ENCODE results near the gene NTN5. TPM values are rescaled to one million over a fixed set of nuclear protein-coding genes. Genes with fewer than 3 reads are reported as not detected.
A peak's percentile ranks its signal among the peaks of the same experiment; 100 is the strongest.
"Not testable (repeated sequence)": the region's sequence is repeated elsewhere in the genome, so short reads cannot be mapped to it uniquely, and the experiment has no call there.

Gene NTN5
- total RNA-seq, 1 experiment from 2014 or later: not detected

DNA sequence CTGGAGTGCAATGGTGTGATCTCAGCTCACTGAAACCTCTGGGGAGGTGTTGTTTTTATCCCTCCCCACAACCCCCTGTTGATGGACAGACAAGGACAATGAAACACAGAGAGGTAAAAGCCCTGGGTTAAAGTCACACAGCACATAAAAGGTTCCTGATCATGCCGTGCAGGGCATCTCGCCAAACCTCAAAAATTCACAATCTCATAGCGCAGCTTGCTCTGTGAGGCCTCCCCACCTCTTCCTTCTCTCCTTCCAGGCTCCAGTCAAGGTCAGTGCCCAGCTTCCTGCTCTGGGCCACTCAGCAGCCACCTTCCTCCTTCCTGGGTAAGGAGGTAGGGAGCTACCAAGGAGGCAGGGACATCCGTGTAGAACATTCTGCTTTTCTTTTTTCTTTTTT lies 25.2 kb upstream of the NTN5 start:
- peak; percentile 78 for DNase-seq (ENCODE audit: low read depth)

DNA sequence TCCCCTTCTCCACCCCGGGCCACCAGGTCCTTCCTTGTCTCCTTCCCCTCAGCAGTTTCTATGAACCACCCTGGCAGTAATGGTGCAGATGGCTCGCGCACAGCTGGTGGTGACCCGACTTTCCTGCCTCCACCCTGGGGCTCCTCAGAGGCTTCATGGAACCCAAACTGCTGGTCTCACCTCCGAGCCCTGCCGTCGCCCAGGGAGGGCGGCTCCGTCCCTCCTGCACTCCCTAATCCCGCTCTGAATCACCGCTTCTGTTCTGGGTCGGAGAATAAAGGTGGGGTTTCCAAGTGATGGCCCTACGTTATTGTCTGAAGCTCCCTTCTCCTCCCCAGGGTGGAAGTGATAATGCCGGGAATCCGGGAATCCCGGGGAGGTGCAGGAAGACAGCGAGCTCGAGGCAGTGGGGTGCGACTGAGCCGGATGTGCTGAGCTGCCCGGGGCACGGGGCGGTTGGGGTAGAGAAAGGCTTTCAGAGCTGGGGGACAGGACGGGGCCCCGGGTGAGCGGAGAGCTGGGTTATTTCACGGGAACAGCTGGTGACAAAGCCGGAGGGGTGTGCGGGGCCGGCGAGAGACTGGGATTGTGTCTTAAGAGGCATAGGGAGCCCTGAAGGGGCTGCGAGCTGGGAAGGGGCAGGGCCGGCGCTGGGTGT lies 23.7 kb upstream of the NTN5 start:
- no peak for DNase-seq (ENCODE audit: low read depth)

DNA sequence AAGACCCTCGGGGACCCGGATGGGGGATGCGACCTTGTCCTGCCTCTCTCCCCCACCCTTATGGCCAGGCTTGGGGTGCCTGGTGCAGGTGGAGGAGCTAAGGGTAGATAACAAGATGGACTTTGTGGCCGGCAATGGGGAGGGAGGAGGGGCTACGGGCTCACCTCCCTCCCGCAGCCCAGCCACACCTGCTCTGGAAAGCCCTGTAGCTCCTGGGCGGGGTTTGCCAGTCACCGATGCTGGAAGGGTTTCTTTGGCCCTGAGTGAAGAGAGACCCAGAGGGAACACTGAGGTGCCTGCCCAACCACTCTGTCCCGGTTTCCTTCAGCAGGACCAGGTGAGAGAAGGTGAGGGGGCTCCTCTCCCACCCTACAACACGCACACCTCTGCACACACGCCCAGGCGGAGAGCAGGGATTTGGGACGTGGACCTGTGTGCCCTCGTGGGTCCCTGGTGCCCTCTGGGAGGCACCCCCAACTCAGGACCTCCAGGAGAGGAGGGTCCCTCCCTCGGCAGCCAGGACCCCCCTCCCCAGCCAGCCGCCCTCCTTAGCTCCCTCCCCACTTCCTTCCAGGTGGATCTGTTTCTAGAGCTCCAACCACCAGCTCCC lies 23.0 kb upstream of the NTN5 start, which contains the start of gene FUT2:
TSS of gene FUT2 (plus strand) at position 229 of the 610 bp plus-strand sequence. CDS start 6,986 bp downstream, outside the sequence.
- no peak for DNase-seq (ENCODE audit: low read depth)

- not testable (repeated sequence) for DNase-seq (ENCODE audit: low read depth)
These were observed 20.8 kb upstream of the NTN5 start for GRCh38 chr19:48693629-48694028.

- DNase-seq (ENCODE audit: low read depth): no peak
These were observed 16.6 kb upstream of the NTN5 start for GRCh38 chr19:48689449-48689848.

- DNase-seq (ENCODE audit: low read depth): no peak
These were observed 15.0 kb upstream of the NTN5 start for GRCh38 chr19:48687776-48688175.

- DNase-seq (ENCODE audit: low read depth): not testable (repeated sequence)
These were observed 13.8 kb upstream of the NTN5 start for GRCh38 chr19:48686637-48687036.

- no peak for DNase-seq (ENCODE audit: low read depth)
These were observed 13.3 kb upstream of the NTN5 start for GRCh38 chr19:48686088-48686487.

DNA sequence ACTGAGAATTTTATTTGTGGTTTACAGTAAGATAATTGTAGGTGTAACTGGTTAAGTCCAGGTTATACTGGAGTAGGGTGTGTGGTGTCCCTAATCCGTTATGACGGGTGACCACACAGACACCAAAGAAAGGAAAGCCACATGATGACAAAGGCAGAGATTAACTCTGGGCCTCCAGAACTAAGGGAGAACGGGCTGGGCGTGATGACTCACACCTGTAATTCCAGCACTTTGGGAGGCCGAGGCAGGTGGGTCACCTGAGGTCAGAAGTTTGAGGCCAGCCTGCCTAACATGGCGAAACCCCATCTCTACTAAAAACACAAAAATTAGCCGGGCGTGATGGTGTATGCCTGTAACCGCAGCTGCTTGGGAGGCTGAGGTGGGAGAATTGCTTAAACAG lies 12.8 kb upstream of the NTN5 start:
- no peak for DNase-seq (ENCODE audit: low read depth)

DNA sequence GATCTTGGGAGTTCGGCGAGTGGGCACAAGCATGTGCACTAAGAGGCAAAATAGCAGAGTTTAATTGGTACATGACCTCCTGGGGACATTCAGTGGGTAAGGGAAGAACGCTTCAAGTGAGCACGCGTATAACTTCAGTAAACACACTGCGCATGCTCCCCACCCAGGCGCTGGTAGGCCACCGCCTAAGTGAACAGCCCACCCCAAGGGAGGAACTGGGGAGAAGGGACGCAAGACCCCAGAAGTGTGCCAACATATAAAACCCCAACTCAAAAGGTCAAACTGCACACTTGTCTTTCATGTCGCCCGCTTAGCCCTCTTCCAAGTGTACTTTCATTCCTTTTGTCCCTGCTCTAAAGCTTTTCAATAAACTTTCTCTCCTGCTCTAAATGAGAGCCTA lies 10.5 kb upstream of the NTN5 start:
- DNase-seq (ENCODE audit: low read depth): no peak

DNA sequence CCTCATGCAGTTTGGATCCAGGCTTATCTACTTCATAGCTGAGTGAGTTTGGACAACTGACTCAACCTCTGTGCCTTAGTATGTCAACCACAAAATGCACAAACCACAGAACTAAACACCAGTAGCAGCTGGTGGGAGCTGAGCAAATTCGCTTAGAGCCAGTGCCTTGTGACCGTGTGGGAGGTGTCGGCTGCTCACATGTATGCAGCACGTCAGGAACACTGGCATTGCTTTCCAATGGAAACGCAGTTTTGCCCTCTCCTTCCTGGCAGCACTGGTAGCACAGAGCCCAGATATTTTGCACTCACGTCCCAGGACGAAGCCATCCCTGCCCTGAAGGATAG lies 8.3 kb upstream of the NTN5 start:
- DNase-seq (ENCODE audit: low read depth): peak; percentile 99

- DNase-seq (ENCODE audit: low read depth): no peak
These were observed 7.8 kb upstream of the NTN5 start for GRCh38 chr19:48680436-48681126.

DNA sequence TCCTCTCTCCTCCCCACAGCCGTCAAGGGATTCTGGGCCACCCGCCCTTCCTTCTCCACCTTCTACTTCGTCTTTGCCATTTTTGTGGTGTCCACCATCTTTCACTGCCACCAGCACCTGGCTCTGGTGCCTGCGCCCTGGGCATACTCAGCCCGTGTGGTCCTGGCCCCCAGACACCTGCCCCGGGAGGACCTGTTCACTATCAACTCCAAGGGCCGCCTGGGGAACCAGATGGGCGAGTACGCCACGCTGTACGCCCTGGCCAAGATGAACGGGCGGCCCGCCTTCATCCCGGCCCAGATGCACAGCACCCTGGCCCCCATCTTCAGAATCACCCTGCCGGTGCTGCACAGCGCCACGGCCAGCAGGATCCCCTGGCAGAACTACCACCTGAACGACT lies 7.2 kb upstream of the NTN5 start:
- not testable (repeated sequence) for DNase-seq (ENCODE audit: low read depth)

DNA sequence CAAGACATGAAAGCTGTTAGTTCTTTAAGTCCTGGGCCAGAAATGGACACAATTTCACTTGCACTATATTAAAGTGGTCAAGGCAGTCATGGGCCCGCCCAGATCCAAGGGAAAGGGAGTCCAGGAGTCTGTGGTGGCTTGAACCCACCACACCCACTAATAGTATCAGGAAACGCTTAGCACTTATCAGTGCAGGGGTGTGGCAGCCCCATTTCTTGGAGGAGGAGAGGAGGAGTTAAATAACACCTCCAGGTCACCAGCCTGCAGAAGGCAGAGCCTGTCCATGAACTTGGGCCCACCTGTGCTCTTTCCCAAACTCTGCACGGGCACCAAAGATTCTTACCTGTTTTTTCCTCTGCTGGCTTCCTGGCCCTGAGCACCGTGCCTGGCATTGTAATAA lies 5.4 kb upstream of the NTN5 start:
- no peak for DNase-seq (ENCODE audit: low read depth)

DNA sequence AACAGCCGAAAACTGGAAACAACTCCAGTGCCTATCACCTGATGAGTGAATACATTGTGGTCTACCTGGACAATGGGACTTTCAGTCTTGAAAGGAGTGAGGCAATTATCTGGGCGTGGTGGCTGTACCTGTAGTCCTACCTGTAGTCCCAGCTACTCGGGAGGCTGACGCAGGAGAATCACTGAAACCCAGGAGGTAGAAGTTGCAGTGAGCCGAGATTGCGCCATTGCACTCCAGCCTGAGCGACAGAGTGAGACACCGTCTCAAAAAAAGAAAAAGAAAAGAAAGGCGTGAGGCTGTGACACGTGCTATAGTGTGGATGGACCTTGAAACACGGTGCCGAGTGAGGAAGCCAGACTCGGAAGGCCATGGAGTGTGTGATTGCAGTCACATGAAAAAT lies 4.1 kb upstream of the NTN5 start:
- DNase-seq (ENCODE audit: low read depth): no peak

GRCh38 chr19:48676487-48676886 lies 3.7 kb upstream of the NTN5 start:
- no peak for DNase-seq (ENCODE audit: low read depth)

- DNase-seq (ENCODE audit: low read depth): peak; percentile 80
These were observed 2.4 kb upstream of the NTN5 start for GRCh38 chr19:48674921-48675824.

DNA sequence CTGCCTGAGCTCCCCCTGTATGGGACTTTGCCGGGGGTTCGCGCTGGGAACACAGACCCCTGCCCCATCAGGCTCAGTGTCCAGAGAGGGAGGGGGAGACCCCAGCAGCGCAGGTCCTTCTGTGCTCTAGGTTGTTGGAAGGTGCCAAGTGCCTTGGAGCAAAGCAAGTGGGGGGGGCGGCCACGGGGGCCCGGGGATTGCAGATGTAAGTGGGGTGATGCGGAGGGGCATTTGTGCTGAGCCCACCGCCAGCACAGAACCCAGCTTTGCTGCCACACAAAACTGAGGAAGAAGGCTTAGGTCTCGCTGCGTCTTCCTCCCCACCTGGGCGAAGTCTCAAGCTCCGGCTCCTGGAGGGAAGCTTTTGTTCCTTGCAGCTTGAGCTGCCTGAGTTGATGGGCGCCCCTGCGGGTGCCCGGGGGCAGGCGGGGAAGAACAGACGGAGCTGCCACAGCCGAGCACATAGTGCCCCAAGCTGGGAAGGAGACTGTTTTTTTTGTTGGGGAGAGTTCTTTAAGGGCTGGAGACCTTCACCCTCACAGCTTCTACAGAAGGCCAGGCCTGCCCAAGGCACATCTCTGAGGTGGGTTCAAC lies 1.5 kb upstream of the NTN5 start:
- DNase-seq (ENCODE audit: low read depth): no peak

GRCh38 chr19:48673436-48674100 lies 751 bp upstream of the NTN5 start:
- DNase-seq (ENCODE audit: low read depth): no peak

DNA sequence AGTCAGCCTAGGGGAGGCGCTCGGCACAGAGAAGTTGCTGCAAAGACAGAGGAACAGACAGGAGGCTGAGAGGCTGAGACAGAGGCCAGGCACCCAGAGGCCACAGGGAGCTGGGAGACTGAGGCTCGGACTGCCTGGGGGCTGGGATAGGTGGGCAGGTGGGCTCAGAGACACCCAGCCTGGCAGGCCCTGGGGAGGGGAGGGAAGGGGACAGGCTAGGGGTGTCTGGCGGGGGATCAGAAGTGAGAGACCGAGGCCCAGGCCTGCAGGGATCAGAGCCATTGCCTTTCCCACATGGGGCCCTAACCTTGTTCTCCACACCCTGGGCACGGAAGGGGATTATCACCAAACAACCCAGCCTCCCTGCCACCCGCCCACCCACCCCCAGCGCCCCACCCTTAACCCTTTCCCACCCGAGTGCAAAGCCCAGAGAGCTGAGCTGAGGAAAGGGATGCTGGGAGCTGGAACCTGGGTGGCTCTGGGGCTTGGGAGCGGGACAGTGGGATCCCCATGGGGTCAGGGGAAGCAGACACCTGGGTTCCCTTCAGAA lies 1.3 kb downstream of the NTN5 start:
- DNase-seq (ENCODE audit: low read depth): no peak
